K562 (cell line): Measurements from ENCODE around the gene HOXC11. TPM values are rescaled to one million over a fixed set of nuclear protein-coding genes. Genes with fewer than 3 reads are reported as not detected.

ENCODE experiments used
- ATAC-seq: fragments of 200-7000 bp; cut with Tn5 transposase; 3 replicates; pipeline ENCODE4 v1.9.1; 2020; ENCODE audit warnings: moderate library complexity
- BruUV-seq: library from RNA; stranded (reverse); fragments of 400-500 nt; replicated peaks from 2 replicates; lab custom pipeline; 2021; lab: Mats Ljungman, UMichigan
- CTCF ChIA-PET: fragments of 300-600 bp; formaldehyde crosslinking; extraction: SDS; loops from one replicate; lab custom pipeline; 2021; ENCODE audit warnings: low intra/inter-chr PET ratio; lab: Yijun Ruan, JAX
- POLR2A ChIA-PET: fragments of 300-600, 350-650 bp; sonication (Branson Sonifier 250); formaldehyde crosslinking; extraction: SDS; loops from one replicate; lab custom pipeline; 2021; ENCODE audit warnings: antibody characterized with exemption, inconsistent platforms; lab: Yijun Ruan, JAX
- DNase-seq, 4 experiments: peaks; one replicate each; pipeline versions ENCODE4 v3.0.0 to v3.0.0-alpha.2; 2011 to 2018; ENCODE audit warnings: low spot score in 3 of 4, mixed read lengths in 3 of 4; ENCODE audit errors: extremely low read depth in 1 of 4
- FAIRE-seq: peaks from 2 replicates; lab custom pipeline; 2011; peaks lifted over from hg19 to GRCh38; lab: Jason Lieb, UNC
- H2AFZ ChIP-seq: 2 replicates; pipeline ENCODE4 v1.6.0; 2011; ENCODE audit warnings: low read depth, low read length, control low read depth, inconsistent platforms
- H3K27ac ChIP-seq: fragments of 200-600 bp; 3 replicates; pipeline ENCODE4 v1.8.0; 2011; ENCODE audit warnings: low read depth, mild to moderate bottlenecking, control low read depth, inconsistent platforms, low read length, moderate library complexity, mixed read lengths; ENCODE audit errors: extremely low read depth
- H3K27me3 ChIP-seq, 2 experiments: fragments of 300-600 bp in 1 of 2; 2 replicates in 1 of 2; 3 replicates in 1 of 2; pipeline versions ENCODE4 v1.6.0 to v1.8.0; 2011; ENCODE audit warnings: inconsistent platforms in 2 of 2, low read length in 2 of 2, mild to moderate bottlenecking in 1 of 2, mixed read lengths in 1 of 2, moderate library complexity in 1 of 2; ENCODE audit not compliant: control insufficient read depth in 2 of 2, insufficient read depth in 2 of 2
- H3K36me3 ChIP-seq: fragments of 300-600 bp; 3 replicates; pipeline ENCODE4 v1.8.0; 2011; ENCODE audit warnings: mild to moderate bottlenecking, low read length, inconsistent platforms; ENCODE audit not compliant: control insufficient read depth, insufficient read depth
- H3K4me1 ChIP-seq, 2 experiments: fragments of 200-600 bp in 1 of 2; replicated peaks in 1 of 2; 2 replicates in 1 of 2; 3 replicates in 1 of 2; pipeline versions ENCODE4 v1.5.1 to v1.8.0; 2011; ENCODE audit warnings: inconsistent platforms in 2 of 2, low read length in 2 of 2, mild to moderate bottlenecking in 1 of 2, mixed read lengths in 1 of 2, moderate library complexity in 1 of 2; ENCODE audit not compliant: control insufficient read depth in 2 of 2, insufficient read depth in 2 of 2
- H3K4me2 ChIP-seq: 2 replicates; pipeline ENCODE4 v1.6.1; 2011; ENCODE audit warnings: low read length, control low read depth, inconsistent platforms, mixed read lengths; ENCODE audit not compliant: insufficient read depth
- H3K4me3 ChIP-seq: fragments of 200-600 bp; sonication (generic), shearing (Covaris generic); 2 replicates; pipeline ENCODE4 v1.5.1; 2016; ENCODE audit warnings: control low read depth, inconsistent platforms
- H3K79me2 ChIP-seq: fragments of 200-600 bp; 3 replicates; pipeline ENCODE4 v1.8.0; 2011; ENCODE audit warnings: low read length, inconsistent platforms; ENCODE audit not compliant: control insufficient read depth, insufficient read depth
- H3K9ac ChIP-seq, 2 experiments: 2 replicates each; pipeline versions ENCODE4 v1.6.0 to v1.6.1; 2011; ENCODE audit warnings: low read depth in 2 of 2, low read length in 2 of 2, control low read depth in 1 of 2, inconsistent platforms in 1 of 2, mild to moderate bottlenecking in 1 of 2, mixed read lengths in 1 of 2; ENCODE audit not compliant: insufficient read depth in 1 of 2
- H3K9me1 ChIP-seq: one replicate; pipeline ENCODE4 v1.6.0; 2011; ENCODE audit warnings: inconsistent platforms, mild to moderate bottlenecking, low read length, moderate library complexity; ENCODE audit not compliant: control insufficient read depth, insufficient read depth
- H3K9me3 ChIP-seq: replicated peaks from 2 replicates; pipeline ENCODE4 v1.5.1; 2011; ENCODE audit warnings: low read depth, low read length, inconsistent platforms; ENCODE audit not compliant: control insufficient read depth, insufficient read depth
- H4K20me1 ChIP-seq: replicated peaks from 2 replicates; pipeline ENCODE4 v1.6.1; 2011; ENCODE audit warnings: low read length, inconsistent platforms, mixed read lengths; ENCODE audit not compliant: control insufficient read depth, insufficient read depth
- CEBPB ChIP-seq: fragments of 450-650 bp; IDR thresholded peaks from 2 replicates; pipeline ENCODE4 v1.6.1; 2016; ENCODE audit warnings: missing genetic modification characterization, missing compliant biosample characterization
- CGGBP1 ChIP-seq: fragments of 250-450 bp; sonication (Bioruptor Pico); IDR thresholded peaks from 2 replicates; pipeline ENCODE4 v1.9.0; 2021; ENCODE audit warnings: mild to moderate bottlenecking
- EHMT2 ChIP-seq: fragments of 450-650 bp; IDR thresholded peaks from 2 replicates; pipeline ENCODE4 v1.6.1; 2018; ENCODE audit warnings: antibody characterized with exemption
- NR4A1 ChIP-seq, 2 experiments: fragments of 250-450 bp in 1 of 2; fragments of 450-650 bp in 1 of 2; sonication (Bioruptor Pico) in 1 of 2; IDR thresholded peaks; 2 replicates each; pipeline versions ENCODE4 v1.4.0 to v1.6.1; 2016 to 2020; ENCODE audit warnings: mild to moderate bottlenecking in 2 of 2, missing compliant biosample characterization in 1 of 2, missing genetic modification characterization in 1 of 2, moderate library complexity in 1 of 2
- TAF9B ChIP-seq: fragments of 450-650 bp; IDR thresholded peaks from 2 replicates; pipeline ENCODE4 v1.6.1; 2018; ENCODE audit warnings: mild to moderate bottlenecking; ENCODE audit not compliant: partially characterized antibody
- TCF7L2 ChIP-seq: fragments of 150-350 bp; IDR thresholded peaks from 2 replicates; pipeline ENCODE4 v1.6.1; 2016; ENCODE audit warnings: low read depth, mild to moderate bottlenecking, low read length, moderate library complexity
- THRAP3 ChIP-seq: fragments of 450-650 bp; IDR thresholded peaks from 2 replicates; pipeline ENCODE4 v1.6.1; 2016; ENCODE audit warnings: mild to moderate bottlenecking, inconsistent platforms, borderline replicate concordance
- ZFP30 ChIP-seq: fragments of 250-450 bp; sonication (Bioruptor Pico); IDR thresholded peaks from 2 replicates; pipeline ENCODE4 v1.8.0; 2022; ENCODE audit warnings: moderate library complexity, mild to moderate bottlenecking, inconsistent platforms, borderline replicate concordance
- ZNF12 ChIP-seq: sonication (generic); formaldehyde crosslinking; IDR thresholded peaks from 2 replicates; pipeline ENCODE4 v1.4.0; 2020; ENCODE audit warnings: mild to moderate bottlenecking, missing genetic modification reagents
- ZNF583 ChIP-seq: fragments of 250-450 bp; sonication (Bioruptor Pico); IDR thresholded peaks from 2 replicates; pipeline ENCODE4 v1.4.0; 2020
- WGBS: fragments of 100-300 bp; shearing (Covaris generic); methylation state at CpG from one replicate; pipeline ENCODE4 v1.1.6; 2016; ENCODE audit warnings: low coverage, mixed read lengths; ENCODE audit not compliant: insufficient coverage; ENCODE audit errors: missing lambda C conversion rate; 5-methylcytosine and 5-hydroxymethylcytosine counted together
- in situ Hi-C: fragments of 300-500 bp; cut with MboI; formaldehyde crosslinking; loops from 4 replicates; pipeline ENCODE4 v1.15.0; 2018; ENCODE audit warnings: inconsistent platforms, mixed read lengths
- intact Hi-C: fragments of 100-400 bp; cut with micrococcal nuclease; formaldehyde crosslinking; loops from 2 replicates; pipeline ENCODE4 v1.14.2; 2022
- polyA plus RNA-seq, 8 experiments: library from polyadenylated mRNA; depleted of rRNA in 4 of 8; stranded (reverse) in 5 of 8; unstranded in 3 of 8; fragments of >200 nt; fragmentation: Nextera tagmentation in 2 of 8; fragmentation: Illumina TruSeq in 1 of 8; extraction: Ambion mirVana in 2 of 8; extraction: Trizol in 1 of 8; gene quantifications; 2 replicates each; pipeline versions ENCODE4 v1.2.1 to v1.2.3, GENCODE V29; 2011 to 2014; ENCODE audit warnings: inconsistent platforms in 1 of 8, missing spikeins in 1 of 8
- total RNA-seq, 7 experiments: library from RNA; depleted of rRNA in 6 of 7; stranded (reverse); fragments of >200 nt in 6 of 7; fragmentation: Illumina TruSeq in 2 of 7; extraction: Trizol in 2 of 7; gene quantifications; 2 replicates each; pipeline versions ENCODE4 v1.2.1 to v1.2.3, GENCODE V29; 2011 to 2021; ENCODE audit warnings: low replicate concordance in 1 of 7
- TF ChIP-seq, protein P1 (sequence below), 3 experiments: fragments of 200-800 bp in 1 of 3; fragments of 250-450 bp in 1 of 3; fragments of 450-650 bp in 1 of 3; sonication (Bioruptor Pico) in 1 of 3; sonication (Bioruptor generic) in 1 of 3; formaldehyde crosslinking in 1 of 3; IDR thresholded peaks; 2 replicates each; pipeline versions ENCODE4 v1.6.1 to v1.8.0; 2016 to 2022; ENCODE audit warnings: mild to moderate bottlenecking in 2 of 3, missing genetic modification characterization in 2 of 3, missing compliant biosample characterization in 1 of 3, moderate library complexity in 1 of 3
- TF ChIP-seq, protein P2 (sequence below): fragments of 450-650 bp; formaldehyde crosslinking; IDR thresholded peaks from 2 replicates; pipeline ENCODE4 v1.4.0; 2020; ENCODE audit warnings: mild to moderate bottlenecking, moderate library complexity

HOXC11 gene
- total and polyA plus RNA-seq, 9 of the 15 experiments (the other 6 are each of a cell fraction or from before 2014, with no cell fraction given) = not detected

- Histone ChIP-seq H3K79me2 (no peaks in the 10 kb centered on the region), H4K20me1 (no peaks in the 10 kb centered on the region), H3K36me3 (no peaks in the 10 kb centered on the region), H3K27ac (no peak overlapping the region), H3K4me1 (peaks cover 0 to 24% of the 10 kb centered on the region in 2 experiments; a peak in 2 of 5 replicates), H3K4me3 (peak overlapping the region; percentile 15; the same call in 1 of the 2 replicates), H3K9ac (peak overlapping the region in 1 of 2 experiments; percentile 85; a peak in 2 of 4 replicates), H3K9me1 (no peaks in the 10 kb centered on the region), H2AFZ (no peak overlapping the region; the same call in 1 of the 2 replicates), H3K4me2 (0 out of 2 replicates have a peak overlapping the region, but pooled peaks have one; percentile 62), H3K9me3 (no peaks in the 10 kb centered on the region), H3K27me3 (peaks cover 33 to 60% of the 10 kb centered on the region in 2 experiments)
- ChIA-PET CTCF (interaction anchor here (0.6 kb wide), 1 partner anchor 8 kb away, joined by 8 read pairs; no protein-coding TSS in a partner anchor), POLR2A (interaction anchor here (0.6 to 1.1 kb wide), 3 partner anchors 9 to 18 kb away, joined by 3 to 6 read pairs (median 3); partner anchors contain the start of gene HOXC12)
- FAIRE-seq (no peak), DNase-seq (no peak), ATAC-seq (no peak)
- BruUV-seq = no TSS peak
- in situ Hi-C loops = no loop called here
- intact Hi-C loops = no loop called here
- 32% methylated on average over 45 of the region's 91 CpGs for WGBS
- TF ChIP-seq, protein P1, sequence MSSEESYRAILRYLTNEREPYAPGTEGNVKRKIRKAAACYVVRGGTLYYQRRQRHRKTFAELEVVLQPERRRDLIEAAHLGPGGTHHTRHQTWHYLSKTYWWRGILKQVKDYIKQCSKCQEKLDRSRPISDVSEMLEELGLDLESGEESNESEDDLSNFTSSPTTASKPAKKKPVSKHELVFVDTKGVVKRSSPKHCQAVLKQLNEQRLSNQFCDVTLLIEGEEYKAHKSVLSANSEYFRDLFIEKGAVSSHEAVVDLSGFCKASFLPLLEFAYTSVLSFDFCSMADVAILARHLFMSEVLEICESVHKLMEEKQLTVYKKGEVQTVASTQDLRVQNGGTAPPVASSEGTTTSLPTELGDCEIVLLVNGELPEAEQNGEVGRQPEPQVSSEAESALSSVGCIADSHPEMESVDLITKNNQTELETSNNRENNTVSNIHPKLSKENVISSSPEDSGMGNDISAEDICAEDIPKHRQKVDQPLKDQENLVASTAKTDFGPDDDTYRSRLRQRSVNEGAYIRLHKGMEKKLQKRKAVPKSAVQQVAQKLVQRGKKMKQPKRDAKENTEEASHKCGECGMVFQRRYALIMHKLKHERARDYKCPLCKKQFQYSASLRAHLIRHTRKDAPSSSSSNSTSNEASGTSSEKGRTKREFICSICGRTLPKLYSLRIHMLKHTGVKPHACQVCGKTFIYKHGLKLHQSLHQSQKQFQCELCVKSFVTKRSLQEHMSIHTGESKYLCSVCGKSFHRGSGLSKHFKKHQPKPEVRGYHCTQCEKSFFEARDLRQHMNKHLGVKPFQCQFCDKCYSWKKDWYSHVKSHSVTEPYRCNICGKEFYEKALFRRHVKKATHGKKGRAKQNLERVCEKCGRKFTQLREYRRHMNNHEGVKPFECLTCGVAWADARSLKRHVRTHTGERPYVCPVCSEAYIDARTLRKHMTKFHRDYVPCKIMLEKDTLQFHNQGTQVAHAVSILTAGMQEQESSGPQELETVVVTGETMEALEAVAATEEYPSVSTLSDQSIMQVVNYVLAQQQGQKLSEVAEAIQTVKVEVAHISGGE (CRISPR knock-in tag; IDR thresholded peaks at IDR 0.05) = no peak
- TF ChIP-seq CGGBP1 (CRISPR knock-in tag) = no peak
- no peak for TF ChIP-seq ZNF583 (CRISPR knock-in tag)
- TF ChIP-seq, protein P2, sequence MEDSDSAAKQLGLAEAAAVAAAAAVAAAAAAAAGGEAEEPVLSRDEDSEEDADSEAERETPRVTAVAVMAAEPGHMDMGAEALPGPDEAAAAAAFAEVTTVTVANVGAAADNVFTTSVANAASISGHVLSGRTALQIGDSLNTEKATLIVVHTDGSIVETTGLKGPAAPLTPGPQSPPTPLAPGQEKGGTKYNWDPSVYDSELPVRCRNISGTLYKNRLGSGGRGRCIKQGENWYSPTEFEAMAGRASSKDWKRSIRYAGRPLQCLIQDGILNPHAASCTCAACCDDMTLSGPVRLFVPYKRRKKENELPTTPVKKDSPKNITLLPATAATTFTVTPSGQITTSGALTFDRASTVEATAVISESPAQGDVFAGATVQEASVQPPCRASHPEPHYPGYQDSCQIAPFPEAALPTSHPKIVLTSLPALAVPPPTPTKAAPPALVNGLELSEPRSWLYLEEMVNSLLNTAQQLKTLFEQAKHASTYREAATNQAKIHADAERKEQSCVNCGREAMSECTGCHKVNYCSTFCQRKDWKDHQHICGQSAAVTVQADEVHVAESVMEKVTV (CRISPR knock-in tag) = no peak
- TF ChIP-seq THRAP3 = no peak
- TF ChIP-seq EHMT2 = no peak
- no peak for TF ChIP-seq TCF7L2
- no peak for TF ChIP-seq NR4A1 (CRISPR knock-in tag; IDR thresholded peaks at IDR 0.05)
- no peak for TF ChIP-seq NR4A1 (tag; IDR thresholded peaks at IDR 0.05)
- peak; percentile 29; the same call in 1 of the 2 replicates for TF ChIP-seq CEBPB (tag)
- TF ChIP-seq ZFP30 (CRISPR knock-in tag) = no peak
- TF ChIP-seq ZNF12 (CRISPR knock-in tag) = no peak
- no peak for TF ChIP-seq TAF9B
Observed at GRCh38 chr12:53939141-53940108, 33.5 kb upstream of the HOXC11 start.
